ENCODE data around the gene CLPTM1L.

- no peak for TF ChIP-seq YY1 (IDR thresholded peaks at IDR 0.05; ENCODE audit: insufficient read depth, insufficient read length)
- TF ChIP-seq ZNF274 (IDR thresholded peaks at IDR 0.05; ENCODE audit: low read depth, low read length): no peak
- no peak for TF ChIP-seq SUZ12 (IDR thresholded peaks at IDR 0.05; ENCODE audit: extremely low read depth, insufficient read depth, insufficient read length)
Observed at GRCh38 chr5:1294835-1295649, 49.9 kb downstream of the CLPTM1L start, which contains the start of gene TERT.

All from NT2/D1 (cell line).